D721Med (cell line): ENCODE measurements around the gene MEGF10.

Experiments used
- DNase-seq: peaks from one replicate; pipeline ENCODE4 v3.0.0; 2011; ENCODE audit warnings: low spot score; ENCODE audit not compliant: insufficient read length
- FAIRE-seq: peaks from 2 replicates; lab custom pipeline; 2011; peaks lifted over from hg19 to GRCh38; lab: Jason Lieb, UNC
- CTCF ChIP-seq: IDR thresholded peaks from 2 replicates; pipeline ENCODE4 v1.5.1; 2012; ENCODE audit warnings: mild to moderate bottlenecking, control low read depth; ENCODE audit not compliant: insufficient read depth; ENCODE audit errors: missing control alignments

MEGF10 gene

GRCh38 chr5:127330116-127330515 is 39.5 kb downstream of the MEGF10 start:
- no peak for TF ChIP-seq CTCF
- FAIRE-seq (no peak), DNase-seq (no peak)

- DNase-seq, result no peak
- TF ChIP-seq CTCF, result no peak
- no peak for FAIRE-seq
These were observed 41.5 kb downstream of the MEGF10 start for GRCh38 chr5:127331890-127332649.

GRCh38 chr5:127333483-127333882 is 42.9 kb downstream of the MEGF10 start:
- no peak for TF ChIP-seq CTCF
- DNase-seq (no peak), FAIRE-seq (no peak)

GRCh38 chr5:127335381-127335780 is 44.8 kb downstream of the MEGF10 start:
- TF ChIP-seq CTCF, result no peak
- FAIRE-seq (no peak), DNase-seq (no peak)

- no peak for TF ChIP-seq CTCF
- DNase-seq (no peak), FAIRE-seq (no peak)
These were observed 47.3 kb downstream of the MEGF10 start for GRCh38 chr5:127337876-127338275.

GRCh38 chr5:127338501-127338900 is 47.9 kb downstream of the MEGF10 start:
- FAIRE-seq, result no peak
- DNase-seq, result no peak
- TF ChIP-seq CTCF, result no peak

- FAIRE-seq (no peak), DNase-seq (no peak)
- no peak for TF ChIP-seq CTCF
These were observed 50.0 kb downstream of the MEGF10 start for GRCh38 chr5:127340606-127341005.
